BE2C (cell line): Measurements from ENCODE around the gene ITPA.

Experiments
- DNase-seq: peaks from one replicate; pipeline ENCODE4 v3.0.0-alpha.2; 2020
- H3K27me3 ChIP-seq: fragments of 250-450 bp; sonication (Bioruptor Pico); 2 replicates; pipeline ENCODE4 v1.5.1; 2020; ENCODE audit warnings: mild to moderate bottlenecking
- H3K36me3 ChIP-seq: fragments of 250-450 bp; sonication (Bioruptor Pico); 2 replicates; pipeline ENCODE4 v1.5.1; 2020; ENCODE audit warnings: mild to moderate bottlenecking
- H3K4me1 ChIP-seq: fragments of 250-450 bp; sonication (Bioruptor Pico); 2 replicates; pipeline ENCODE4 v1.5.1; 2020
- H3K4me3 ChIP-seq: 2 replicates; pipeline ENCODE4 v1.5.1; 2011; ENCODE audit warnings: low read depth, low read length
- H3K9me3 ChIP-seq: fragments of 250-450 bp; sonication (Bioruptor Pico); 2 replicates; pipeline ENCODE4 v1.5.1; 2020
- CTCF ChIP-seq: IDR thresholded peaks from 2 replicates; pipeline ENCODE4 v1.5.1; 2012; ENCODE audit warnings: mild to moderate bottlenecking, low read depth, low read length

The ITPA gene

GRCh38 chr20:3164043-3164762 is 45.1 kb upstream of the ITPA start:
- TF ChIP-seq CTCF, result no peak
- no peak overlapping the region for H3K4me3 ChIP-seq
- H3K9me3 ChIP-seq, result no peaks in the 10 kb centered on the region
- H3K27me3 ChIP-seq, result no peaks in the 10 kb centered on the region
- no peaks in the 10 kb centered on the region; the same call in 1 of the 2 replicates for H3K36me3 ChIP-seq
- H3K4me1 ChIP-seq, result no peaks in the 10 kb centered on the region
- DNase-seq, result no peak

- Histone ChIP-seq H3K4me3 (no peak overlapping the region), H3K4me1 (no peaks in the 10 kb centered on the region), H3K9me3 (no peaks in the 10 kb centered on the region), H3K36me3 (no peaks in the 10 kb centered on the region), H3K27me3 (no peaks in the 10 kb centered on the region)
- no peak for DNase-seq
- no peak for TF ChIP-seq CTCF
Measured at GRCh38 chr20:3164763-3165410, 44.4 kb upstream of the ITPA start.

GRCh38 chr20:3165473-3166337 is 43.6 kb upstream of the ITPA start:
- no peak overlapping the region for H3K4me3 ChIP-seq
- no peaks in the 10 kb centered on the region for H3K4me1 ChIP-seq
- DNase-seq, result peak; percentile 51
- H3K9me3 ChIP-seq, result no peaks in the 10 kb centered on the region
- no peak for TF ChIP-seq CTCF
- H3K27me3 ChIP-seq, result no peaks in the 10 kb centered on the region
- H3K36me3 ChIP-seq, result no peaks in the 10 kb centered on the region

GRCh38 chr20:3166338-3166912 is 42.9 kb upstream of the ITPA start:
- Histone ChIP-seq H3K27me3 (no peaks in the 10 kb centered on the region), H3K4me3 (no peak overlapping the region), H3K36me3 (no peaks in the 10 kb centered on the region), H3K4me1 (no peaks in the 10 kb centered on the region), H3K9me3 (no peaks in the 10 kb centered on the region)
- no peak for DNase-seq
- TF ChIP-seq CTCF, result no peak

- Histone ChIP-seq H3K27me3 (no peaks in the 10 kb centered on the region), H3K9me3 (no peaks in the 10 kb centered on the region), H3K36me3 (no peaks in the 10 kb centered on the region), H3K4me1 (no peaks in the 10 kb centered on the region), H3K4me3 (no peak overlapping the region)
- no peak for TF ChIP-seq CTCF
- no peak for DNase-seq
Measured at GRCh38 chr20:3166913-3167342, 42.4 kb upstream of the ITPA start.
